Measurements from ENCODE around the gene RNASEL. TPM values are rescaled to one million over a fixed set of nuclear protein-coding genes. Genes with fewer than 3 reads are reported as not detected.

Gene RNASEL
- total RNA-seq, 1 experiment from 2014 or later, result 17.3 TPM

- Histone ChIP-seq H3K4me2 (ENCODE audit: low read depth, low read length, poor library complexity, severe bottlenecking) (no peak overlapping the region), H2AFZ (ENCODE audit: low read length) (no peak overlapping the region), H3K9me3 (ENCODE audit: low read length) (no peaks in the 10 kb centered on the region), H3K4me3 (ENCODE audit: low read length) (no peak overlapping the region), H3K27ac (ENCODE audit: low read length) (no peak overlapping the region), H3K9ac (ENCODE audit: low read length) (no peak overlapping the region), H3K36me3 (ENCODE audit: insufficient read depth, low read length) (no peaks in the 10 kb centered on the region), H3K27me3 (ENCODE audit: low read length) (no peaks in the 10 kb centered on the region), H4K20me1 (ENCODE audit: insufficient read depth, low read depth, low read length) (no peaks in the 10 kb centered on the region), H3K9me2 (replicated peaks; ENCODE audit: insufficient read depth, low read length) (no peaks in the 10 kb centered on the region), H3K4me1 (ENCODE audit: low read length) (peaks cover 58% of the 10 kb centered on the region), H3K79me2 (ENCODE audit: low read length) (no peaks in the 10 kb centered on the region)
- DNase-seq, result no peak
Measured at GRCh38 chr1:182625719-182626504, 36.9 kb upstream of the RNASEL start.

- Histone ChIP-seq H3K9ac (ENCODE audit: low read length) (no peak overlapping the region), H3K27me3 (ENCODE audit: low read length) (no peaks in the 10 kb centered on the region), H3K4me1 (ENCODE audit: low read length) (peaks cover 50% of the 10 kb centered on the region), H4K20me1 (ENCODE audit: insufficient read depth, low read depth, low read length) (no peaks in the 10 kb centered on the region), H2AFZ (ENCODE audit: low read length) (no peak overlapping the region; the same call in 1 of the 2 replicates), H3K9me3 (ENCODE audit: low read length) (no peaks in the 10 kb centered on the region), H3K79me2 (ENCODE audit: low read length) (no peaks in the 10 kb centered on the region), H3K4me2 (ENCODE audit: low read depth, low read length, poor library complexity, severe bottlenecking) (no peak overlapping the region), H3K36me3 (ENCODE audit: insufficient read depth, low read length) (no peaks in the 10 kb centered on the region), H3K27ac (ENCODE audit: low read length) (no peak overlapping the region), H3K9me2 (replicated peaks; ENCODE audit: insufficient read depth, low read length) (no peaks in the 10 kb centered on the region), H3K4me3 (ENCODE audit: low read length) (no peak overlapping the region)
- DNase-seq, result no peak
Measured at GRCh38 chr1:182625024-182625423, 36.0 kb upstream of the RNASEL start.

DNA sequence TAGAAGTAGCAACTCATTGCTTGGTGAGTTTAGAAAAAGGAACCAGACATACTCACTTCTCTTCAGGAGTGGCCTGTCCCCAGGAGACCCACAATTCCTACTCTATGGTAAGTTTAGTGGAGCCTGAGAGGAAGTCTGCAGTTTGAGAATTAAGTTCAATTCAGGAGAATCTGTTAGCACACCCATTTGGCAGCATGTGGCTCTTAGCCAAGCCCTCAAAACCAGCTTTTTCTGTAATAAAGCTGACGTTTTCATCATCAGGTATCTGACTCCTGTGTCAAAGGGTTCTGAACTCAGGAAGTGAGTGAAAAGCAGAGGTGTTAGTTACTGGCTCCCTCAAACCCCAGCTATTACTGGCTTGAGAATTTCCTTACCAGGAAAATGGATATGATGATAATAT is 35.5 kb upstream of the RNASEL start:
- no peaks in the 10 kb centered on the region for H3K9me3 ChIP-seq (ENCODE audit: low read length)
- no peak overlapping the region for H3K9ac ChIP-seq (ENCODE audit: low read length)
- H2AFZ ChIP-seq (ENCODE audit: low read length), result peak overlapping the region; percentile 39; the same call in 1 of the 2 replicates
- no peak overlapping the region for H3K4me3 ChIP-seq (ENCODE audit: low read length)
- H3K79me2 ChIP-seq (ENCODE audit: low read length), result no peaks in the 10 kb centered on the region
- no peaks in the 10 kb centered on the region for H4K20me1 ChIP-seq (ENCODE audit: insufficient read depth, low read depth, low read length)
- H3K4me1 ChIP-seq (ENCODE audit: low read length), result peaks cover 46% of the 10 kb centered on the region
- H3K27me3 ChIP-seq (ENCODE audit: low read length), result no peaks in the 10 kb centered on the region
- H3K9me2 ChIP-seq (replicated peaks; ENCODE audit: insufficient read depth, low read length), result no peaks in the 10 kb centered on the region
- DNase-seq, result no peak
- H3K27ac ChIP-seq (ENCODE audit: low read length), result no peak overlapping the region
- no peaks in the 10 kb centered on the region for H3K36me3 ChIP-seq (ENCODE audit: insufficient read depth, low read length)
- H3K4me2 ChIP-seq (ENCODE audit: low read depth, low read length, poor library complexity, severe bottlenecking), result no peak overlapping the region

DNA sequence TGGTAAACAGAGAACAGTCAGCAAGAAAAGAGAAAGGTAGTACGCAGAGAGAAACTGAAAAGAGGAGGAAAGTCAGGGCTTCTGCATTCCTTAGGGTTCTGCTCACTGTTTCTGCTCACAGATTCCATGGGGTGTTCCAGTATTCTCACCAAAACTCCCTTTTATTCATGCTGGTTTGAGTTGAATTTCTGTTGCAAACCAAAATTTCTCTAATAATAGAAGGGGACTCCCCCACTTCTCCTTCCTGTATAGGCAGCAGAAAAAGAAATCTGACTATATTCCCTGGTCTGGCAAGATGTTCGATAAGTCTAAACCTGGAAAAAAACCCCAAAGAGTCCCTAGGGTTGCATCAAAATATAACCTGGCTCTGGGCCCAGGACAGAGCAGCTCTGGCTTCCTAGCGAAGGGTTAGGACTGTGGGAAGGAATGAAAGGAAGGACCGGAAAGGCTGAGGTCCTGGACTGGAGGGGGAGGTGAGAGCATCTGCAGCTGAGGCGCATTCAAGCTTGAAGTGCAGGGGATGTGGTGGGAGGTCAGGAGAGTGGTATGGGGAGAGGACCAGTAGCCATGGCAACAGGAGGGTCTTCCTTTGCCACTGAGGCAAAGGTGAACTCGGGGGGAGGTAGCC is 34.0 kb upstream of the RNASEL start:
- Histone ChIP-seq H4K20me1 (ENCODE audit: insufficient read depth, low read depth, low read length) (no peaks in the 10 kb centered on the region), H3K27ac (ENCODE audit: low read length) (no peak overlapping the region), H3K9ac (ENCODE audit: low read length) (no peak overlapping the region), H3K4me2 (ENCODE audit: low read depth, low read length, poor library complexity, severe bottlenecking) (no peak overlapping the region), H2AFZ (ENCODE audit: low read length) (no peak overlapping the region), H3K9me3 (ENCODE audit: low read length) (no peaks in the 10 kb centered on the region), H3K9me2 (replicated peaks; ENCODE audit: insufficient read depth, low read length) (no peaks in the 10 kb centered on the region), H3K36me3 (ENCODE audit: insufficient read depth, low read length) (no peaks in the 10 kb centered on the region), H3K27me3 (ENCODE audit: low read length) (no peaks in the 10 kb centered on the region), H3K4me1 (ENCODE audit: low read length) (peaks cover 40% of the 10 kb centered on the region), H3K79me2 (ENCODE audit: low read length) (no peaks in the 10 kb centered on the region), H3K4me3 (ENCODE audit: low read length) (no peak overlapping the region)
- no peak for DNase-seq

DNA sequence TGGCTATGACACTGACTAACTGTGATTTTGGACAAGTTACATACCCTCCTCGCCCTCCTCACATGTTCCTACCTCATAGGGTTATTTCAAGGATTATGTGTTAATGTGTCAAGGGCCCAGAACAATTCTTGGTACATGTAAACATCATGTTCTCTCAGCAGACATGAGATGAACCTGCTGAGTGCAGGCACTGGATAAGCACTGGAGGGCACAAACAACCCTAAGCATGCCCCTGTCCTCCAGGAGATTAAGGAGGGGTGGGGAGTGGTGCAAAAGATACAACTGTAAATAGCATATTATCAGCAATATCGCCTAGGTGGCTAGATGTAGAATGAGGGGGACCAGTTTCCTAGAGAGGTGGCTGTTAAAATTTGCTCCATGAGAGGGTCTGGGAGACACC is 32.9 kb upstream of the RNASEL start:
- H3K27ac ChIP-seq (ENCODE audit: low read length), result no peak overlapping the region
- no peak overlapping the region for H3K9ac ChIP-seq (ENCODE audit: low read length)
- H3K36me3 ChIP-seq (ENCODE audit: insufficient read depth, low read length), result no peaks in the 10 kb centered on the region
- H3K4me2 ChIP-seq (ENCODE audit: low read depth, low read length, poor library complexity, severe bottlenecking), result no peak overlapping the region
- H3K9me2 ChIP-seq (replicated peaks; ENCODE audit: insufficient read depth, low read length), result no peaks in the 10 kb centered on the region
- H3K27me3 ChIP-seq (ENCODE audit: low read length), result no peaks in the 10 kb centered on the region
- no peaks in the 10 kb centered on the region for H3K9me3 ChIP-seq (ENCODE audit: low read length)
- H3K4me1 ChIP-seq (ENCODE audit: low read length), result peaks cover 50% of the 10 kb centered on the region
- no peaks in the 10 kb centered on the region for H4K20me1 ChIP-seq (ENCODE audit: insufficient read depth, low read depth, low read length)
- no peak for DNase-seq
- H3K79me2 ChIP-seq (ENCODE audit: low read length), result no peaks in the 10 kb centered on the region
- no peak overlapping the region for H2AFZ ChIP-seq (ENCODE audit: low read length)
- no peak overlapping the region for H3K4me3 ChIP-seq (ENCODE audit: low read length)

- no peak overlapping the region for H3K9ac ChIP-seq (ENCODE audit: low read length)
- no peaks in the 10 kb centered on the region for H3K79me2 ChIP-seq (ENCODE audit: low read length)
- H3K27ac ChIP-seq (ENCODE audit: low read length), result no peak overlapping the region
- H2AFZ ChIP-seq (ENCODE audit: low read length), result no peak overlapping the region
- H3K9me3 ChIP-seq (ENCODE audit: low read length), result no peaks in the 10 kb centered on the region
- no peaks in the 10 kb centered on the region for H3K36me3 ChIP-seq (ENCODE audit: insufficient read depth, low read length)
- H3K4me1 ChIP-seq (ENCODE audit: low read length), result peaks cover 53% of the 10 kb centered on the region
- no peaks in the 10 kb centered on the region for H3K9me2 ChIP-seq (replicated peaks; ENCODE audit: insufficient read depth, low read length)
- H4K20me1 ChIP-seq (ENCODE audit: insufficient read depth, low read depth, low read length), result no peaks in the 10 kb centered on the region
- no peak overlapping the region for H3K4me3 ChIP-seq (ENCODE audit: low read length)
- H3K27me3 ChIP-seq (ENCODE audit: low read length), result no peaks in the 10 kb centered on the region
- no peak overlapping the region for H3K4me2 ChIP-seq (ENCODE audit: low read depth, low read length, poor library complexity, severe bottlenecking)
- DNase-seq, result no peak
Measured at GRCh38 chr1:182620924-182621585, 32.0 kb upstream of the RNASEL start.

DNA sequence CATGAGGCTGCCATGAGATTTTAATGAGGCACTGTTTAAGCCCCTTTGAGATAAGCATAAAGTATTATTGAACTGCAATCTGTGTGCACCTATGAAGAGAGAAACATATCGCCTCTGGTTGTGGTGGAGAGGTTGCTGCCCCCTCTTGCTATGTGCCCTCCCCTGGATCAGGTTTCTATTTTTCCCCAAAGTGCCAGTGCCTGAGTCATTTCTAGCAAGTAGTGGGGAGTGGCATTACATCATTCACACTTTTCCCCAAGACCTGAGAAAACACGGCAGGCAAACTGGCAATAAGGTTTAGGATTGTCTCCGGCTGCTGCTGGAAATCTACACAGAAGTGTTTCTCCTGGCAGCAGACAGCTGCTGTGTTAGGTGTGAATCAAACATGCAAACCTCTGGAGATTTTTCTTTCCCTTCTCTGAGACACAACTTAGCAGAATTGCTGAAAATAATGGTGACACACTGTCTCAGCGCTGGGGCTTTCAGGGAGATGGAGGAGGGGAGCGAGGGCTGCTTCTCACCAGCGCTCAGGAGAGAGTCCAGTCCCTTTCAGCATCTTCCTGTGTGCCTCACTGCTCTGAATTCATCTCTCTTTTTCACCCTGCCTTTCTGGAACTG is 28.8 kb upstream of the RNASEL start:
- Histone ChIP-seq H3K9me2 (replicated peaks; ENCODE audit: insufficient read depth, low read length) (no peaks in the 10 kb centered on the region), H3K27me3 (ENCODE audit: low read length) (no peaks in the 10 kb centered on the region), H3K4me1 (ENCODE audit: low read length) (peaks cover 55% of the 10 kb centered on the region), H3K9ac (ENCODE audit: low read length) (peak overlapping the region; percentile 15; the same call in 1 of the 2 replicates), H3K27ac (ENCODE audit: low read length) (peak overlapping the region; percentile 76; the same call in 1 of the 2 replicates), H2AFZ (ENCODE audit: low read length) (no peak overlapping the region), H3K79me2 (ENCODE audit: low read length) (no peaks in the 10 kb centered on the region), H3K4me3 (ENCODE audit: low read length) (no peak overlapping the region; the same call in 1 of the 2 replicates), H4K20me1 (ENCODE audit: insufficient read depth, low read depth, low read length) (no peaks in the 10 kb centered on the region), H3K36me3 (ENCODE audit: insufficient read depth, low read length) (no peaks in the 10 kb centered on the region), H3K9me3 (ENCODE audit: low read length) (no peaks in the 10 kb centered on the region), H3K4me2 (ENCODE audit: low read depth, low read length, poor library complexity, severe bottlenecking) (peak overlapping the region; percentile 98)
- no peak for DNase-seq

DNA sequence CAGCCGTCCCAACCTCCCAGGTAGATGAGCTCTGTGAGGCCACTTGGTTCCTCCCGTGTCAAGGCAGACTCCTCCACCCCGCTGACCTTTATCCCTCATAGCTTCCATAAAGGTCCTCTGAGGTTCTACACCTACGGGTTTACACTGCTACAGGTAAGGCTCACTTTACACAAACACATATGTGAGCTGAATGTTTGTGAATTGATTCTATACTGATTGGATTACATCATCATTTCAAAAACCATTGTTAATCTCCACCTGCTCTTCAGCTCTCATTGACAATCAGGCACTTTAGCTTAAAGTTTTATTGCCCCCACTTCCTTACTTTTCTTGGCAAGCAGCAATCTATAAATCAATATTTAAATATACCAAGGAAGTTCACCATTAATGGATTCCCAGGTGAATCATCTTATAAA is 28.0 kb upstream of the RNASEL start:
- Histone ChIP-seq H3K79me2 (ENCODE audit: low read length) (no peaks in the 10 kb centered on the region), H3K27me3 (ENCODE audit: low read length) (no peaks in the 10 kb centered on the region), H3K9me3 (ENCODE audit: low read length) (no peaks in the 10 kb centered on the region), H3K9me2 (replicated peaks; ENCODE audit: insufficient read depth, low read length) (no peaks in the 10 kb centered on the region), H3K9ac (ENCODE audit: low read length) (peak overlapping the region; percentile 70; the same call in 1 of the 2 replicates), H3K4me1 (ENCODE audit: low read length) (peaks cover 54% of the 10 kb centered on the region), H2AFZ (ENCODE audit: low read length) (no peak overlapping the region), H3K4me2 (ENCODE audit: low read depth, low read length, poor library complexity, severe bottlenecking) (peak overlapping the region; percentile 98), H3K4me3 (ENCODE audit: low read length) (peak overlapping the region; percentile 67; the same call in 1 of the 2 replicates), H4K20me1 (ENCODE audit: insufficient read depth, low read depth, low read length) (no peaks in the 10 kb centered on the region), H3K36me3 (ENCODE audit: insufficient read depth, low read length) (no peaks in the 10 kb centered on the region), H3K27ac (ENCODE audit: low read length) (peak overlapping the region; percentile 76; the same call in 1 of the 2 replicates)
- DNase-seq, result no peak
